Stimulated activated CD4-positive, alpha-beta T cell treated with anti-CD3 and anti-CD28 coated beads, Interleukin-15, amount 100 ng/mL, for 48 hours (primary cell): ENCODE data around the gene TBC1D12.
"Not testable (repeated sequence)": the region's sequence is repeated elsewhere in the genome, so short reads cannot be mapped to it uniquely, and the experiment has no call there.

Experiments used
- DNase-seq, 2 donors: peaks; one replicate each; pipeline ENCODE4 v3.0.0-alpha.2; 2020; ENCODE audit warnings: low read depth in 2 of 2

TBC1D12 gene

GRCh38 chr10:94456942-94457341 is 54.6 kb downstream of the TBC1D12 start:
- no peak for DNase-seq

GRCh38 chr10:94459385-94459784 is 57.0 kb downstream of the TBC1D12 start:
- DNase-seq = no peak

- no peak for DNase-seq
Measured at GRCh38 chr10:94461503-94461902, 59.2 kb downstream of the TBC1D12 start.

GRCh38 chr10:94462130-94462529 is 59.8 kb downstream of the TBC1D12 start:
- DNase-seq = no peak

GRCh38 chr10:94465684-94466083 is 63.3 kb downstream of the TBC1D12 start:
- DNase-seq = no peak

- DNase-seq = no peak
Measured at GRCh38 chr10:94481410-94481809, 79.1 kb downstream of the TBC1D12 start.

- no peak for DNase-seq
Measured at GRCh38 chr10:94483970-94484369, 81.6 kb downstream of the TBC1D12 start.

- DNase-seq = no peak
Measured at GRCh38 chr10:94485094-94485493, 82.8 kb downstream of the TBC1D12 start.

- no peak for DNase-seq
Measured at GRCh38 chr10:94487575-94487974, 85.2 kb downstream of the TBC1D12 start.

- no peak for DNase-seq
Measured at GRCh38 chr10:94489107-94489506, 86.8 kb downstream of the TBC1D12 start.

- no peak for DNase-seq
Measured at GRCh38 chr10:94489976-94490788, 87.8 kb downstream of the TBC1D12 start.

GRCh38 chr10:94490789-94491039 is 88.4 kb downstream of the TBC1D12 start:
- no peak for DNase-seq

GRCh38 chr10:94493463-94493862 is 91.1 kb downstream of the TBC1D12 start:
- DNase-seq = no peak

- no peak for DNase-seq
Measured at GRCh38 chr10:94496010-94496409, 93.7 kb downstream of the TBC1D12 start.

- DNase-seq = no peak
Measured at GRCh38 chr10:94496646-94497045, 94.3 kb downstream of the TBC1D12 start.

GRCh38 chr10:94500063-94500462 is 97.7 kb downstream of the TBC1D12 start:
- DNase-seq = no peak

GRCh38 chr10:94521276-94522250 is 119.2 kb downstream of the TBC1D12 start:
- DNase-seq = no peak

GRCh38 chr10:94524146-94524545 is 121.8 kb downstream of the TBC1D12 start:
- DNase-seq = no peak

- no peak for DNase-seq
Measured at GRCh38 chr10:94524711-94525110, 122.4 kb downstream of the TBC1D12 start.

GRCh38 chr10:94531550-94531949 is 129.2 kb downstream of the TBC1D12 start:
- DNase-seq = not testable (repeated sequence)

- DNase-seq = no peak
Measured at GRCh38 chr10:94533027-94533426, 130.7 kb downstream of the TBC1D12 start.

- DNase-seq = not testable (repeated sequence)
Measured at GRCh38 chr10:94542282-94542681, 139.9 kb downstream of the TBC1D12 start.
